ENCODE results near the gene EFR3B. TPM values are rescaled to one million over a fixed set of nuclear protein-coding genes. Genes with fewer than 3 reads are reported as not detected.

Gene EFR3B
- total RNA-seq, 1 experiment from 2014 or later, result 7.0 TPM

DNA sequence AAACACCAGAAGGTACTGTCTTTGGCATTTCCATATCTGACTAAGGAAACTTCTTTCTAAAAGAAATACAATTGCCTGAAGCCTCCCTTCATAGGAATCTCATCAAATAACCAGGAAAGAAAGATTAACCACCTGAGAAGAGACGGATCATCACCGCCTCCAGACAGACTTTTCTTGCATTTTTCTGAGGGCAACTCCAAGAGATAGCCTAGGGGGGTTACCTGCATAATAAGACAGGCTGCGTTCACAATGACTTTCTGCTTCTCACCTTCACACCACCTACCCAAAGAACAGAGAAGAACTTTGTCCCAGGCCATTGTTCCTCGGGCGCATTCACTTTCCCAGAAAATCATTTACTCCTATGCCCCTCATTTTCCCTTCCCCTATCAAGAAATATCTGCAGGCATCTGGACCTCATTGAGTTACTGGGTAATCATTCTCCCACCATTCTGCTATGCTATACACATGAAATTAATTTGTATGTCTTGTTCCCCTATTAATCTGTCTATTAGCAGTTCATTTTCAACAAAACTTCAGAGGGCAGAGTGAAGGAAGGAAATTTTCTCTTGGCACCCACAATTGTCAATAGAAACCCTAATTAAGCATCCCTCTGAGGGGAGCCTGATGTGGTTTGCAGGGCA, 134.8 kb downstream of the EFR3B start:
- H3K4me1 Mint-ChIP-seq, result peaks cover 10 to 21% of the 10 kb centered on the region in 2 experiments
- H3K9me3 ChIP-seq (ENCODE audit: control insufficient read depth, low read depth, low read length), result no peaks in the 10 kb centered on the region
- H2BK20ac ChIP-seq (ENCODE audit: low read depth, low read length, poor library complexity, severe bottlenecking), result no peak overlapping the region
- H3K79me1 ChIP-seq (ENCODE audit: insufficient read depth, low read depth, low read length, poor library complexity, severe bottlenecking), result no peaks in the 10 kb centered on the region
- H2AK5ac ChIP-seq (ENCODE audit: insufficient read length, low read length), result no peak overlapping the region
- no peak overlapping the region for H3K23ac ChIP-seq (ENCODE audit: insufficient read length, low read depth, low read length)
- no peak overlapping the region for H3K18ac ChIP-seq (ENCODE audit: insufficient read length, low read depth, low read length)
- H2BK12ac ChIP-seq (ENCODE audit: insufficient read length, low read depth, low read length), result no peak overlapping the region
- no peak overlapping the region for H3K27ac ChIP-seq (ENCODE audit: insufficient read length, low read depth, low read length)
- no peaks in the 10 kb centered on the region for H4K20me1 ChIP-seq (ENCODE audit: control insufficient read depth, insufficient read depth, insufficient read length)
- no peak overlapping the region for H3K14ac ChIP-seq (ENCODE audit: insufficient read depth, low read length)
- H3K9ac ChIP-seq (ENCODE audit: extremely low read depth, insufficient read length, low read length), result no peak overlapping the region
- H3K9me3 Mint-ChIP-seq, result no peaks in the 10 kb centered on the region
- peaks cover 22% of the 10 kb centered on the region for H3K27me3 Mint-ChIP-seq (ENCODE audit: low read depth)
- H3K27me3 ChIP-seq (ENCODE audit: insufficient read depth, low read length), result no peaks in the 10 kb centered on the region
- no peak overlapping the region for H3K4me3 Mint-ChIP-seq
- H2BK120ac ChIP-seq (ENCODE audit: low read depth, low read length, poor library complexity, severe bottlenecking), result no peak overlapping the region
- no peak overlapping the region for H3K56ac ChIP-seq (ENCODE audit: insufficient read length, low read depth, low read length)
- no peak overlapping the region for H2BK5ac ChIP-seq (ENCODE audit: insufficient read length, low read length)
- no peak for DNase-seq
- no peak overlapping the region for H3K4me2 ChIP-seq (ENCODE audit: insufficient read depth, insufficient read length, low read length)
- no CpG with 5 or more reads among the region's 5 CpGs for WGBS (ENCODE audit: extremely low coverage, insufficient read length, low lambda C conversion rate)
- no peak overlapping the region for H2BK15ac ChIP-seq (ENCODE audit: low read depth, low read length)
- H3K36me3 Mint-ChIP-seq (ENCODE audit: insufficient read depth in 1 of 3, low read depth in 3 of 3), result no peaks in the 10 kb centered on the region
- TF ChIP-seq, protein P1, sequence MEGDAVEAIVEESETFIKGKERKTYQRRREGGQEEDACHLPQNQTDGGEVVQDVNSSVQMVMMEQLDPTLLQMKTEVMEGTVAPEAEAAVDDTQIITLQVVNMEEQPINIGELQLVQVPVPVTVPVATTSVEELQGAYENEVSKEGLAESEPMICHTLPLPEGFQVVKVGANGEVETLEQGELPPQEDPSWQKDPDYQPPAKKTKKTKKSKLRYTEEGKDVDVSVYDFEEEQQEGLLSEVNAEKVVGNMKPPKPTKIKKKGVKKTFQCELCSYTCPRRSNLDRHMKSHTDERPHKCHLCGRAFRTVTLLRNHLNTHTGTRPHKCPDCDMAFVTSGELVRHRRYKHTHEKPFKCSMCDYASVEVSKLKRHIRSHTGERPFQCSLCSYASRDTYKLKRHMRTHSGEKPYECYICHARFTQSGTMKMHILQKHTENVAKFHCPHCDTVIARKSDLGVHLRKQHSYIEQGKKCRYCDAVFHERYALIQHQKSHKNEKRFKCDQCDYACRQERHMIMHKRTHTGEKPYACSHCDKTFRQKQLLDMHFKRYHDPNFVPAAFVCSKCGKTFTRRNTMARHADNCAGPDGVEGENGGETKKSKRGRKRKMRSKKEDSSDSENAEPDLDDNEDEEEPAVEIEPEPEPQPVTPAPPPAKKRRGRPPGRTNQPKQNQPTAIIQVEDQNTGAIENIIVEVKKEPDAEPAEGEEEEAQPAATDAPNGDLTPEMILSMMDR (conservative IDR thresholded peaks at IDR 0.05), result no peak
- no peak overlapping the region for H2AFZ ChIP-seq (ENCODE audit: low read length)
- no peaks in the 10 kb centered on the region for H3K4me1 ChIP-seq (ENCODE audit: insufficient read depth, low read length)
- H4K5ac ChIP-seq (ENCODE audit: insufficient read length, low read depth, low read length), result no peak overlapping the region
- no peak overlapping the region for H4K8ac ChIP-seq (replicated peaks; ENCODE audit: insufficient read length, low read depth, low read length)
- H4K91ac ChIP-seq (ENCODE audit: insufficient read length, low read depth, low read length), result no peak overlapping the region
- H3K23me2 ChIP-seq (ENCODE audit: insufficient read length, low read depth, low read length, poor library complexity, severe bottlenecking), result no peaks in the 10 kb centered on the region
- no peak overlapping the region for H3K4ac ChIP-seq (ENCODE audit: low read depth, low read length)
- H3K79me2 ChIP-seq (ENCODE audit: insufficient read depth, low read length), result no peaks in the 10 kb centered on the region
- no peak overlapping the region; a peak in 1 of 7 replicates for H3K27ac Mint-ChIP-seq
- H3T11ph ChIP-seq (ENCODE audit: low read length), result no peak overlapping the region
